ENCODE results near the gene FBXL4. TPM values are rescaled to one million over a fixed set of nuclear protein-coding genes. Genes with fewer than 3 reads are reported as not detected.

The FBXL4 gene
- total RNA-seq, 2 experiments from 2014 or later = 14.5 to 20.9 TPM

DNA sequence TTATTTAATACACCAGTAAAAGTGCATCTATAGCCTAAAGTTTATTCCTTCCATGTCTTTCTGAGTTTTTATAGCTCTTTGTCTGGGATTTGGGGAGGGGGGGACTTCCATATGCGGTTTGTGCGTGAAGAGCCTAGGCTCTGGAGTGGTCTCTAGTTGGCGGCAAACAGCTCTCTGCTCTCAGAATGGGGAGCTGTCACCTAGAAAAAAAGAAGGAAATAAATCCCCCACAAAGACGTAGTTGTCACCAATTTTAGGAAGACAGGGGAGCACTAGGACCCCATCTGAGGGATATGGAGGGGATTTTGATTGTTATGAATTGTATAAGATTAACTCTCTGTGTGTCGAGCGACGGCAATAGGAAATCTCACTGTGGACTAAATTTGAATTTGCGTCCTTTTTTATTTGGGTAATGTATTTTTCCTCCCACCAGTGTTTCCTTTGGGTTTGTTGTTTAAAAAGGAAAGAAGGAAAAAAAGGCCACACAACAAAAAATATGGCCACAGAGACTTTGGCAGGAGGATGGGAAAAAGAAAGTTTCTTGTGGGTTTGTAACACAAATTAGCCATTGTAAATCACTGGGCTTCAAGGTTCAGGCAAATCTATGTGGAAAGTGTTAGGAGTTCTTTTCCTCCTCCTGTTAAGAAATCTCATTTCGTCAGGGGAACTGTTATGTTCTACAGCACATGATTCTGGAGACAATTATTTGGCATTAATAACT is 106.0 kb downstream of the FBXL4 start:
- TF ChIP-seq, protein P1, sequence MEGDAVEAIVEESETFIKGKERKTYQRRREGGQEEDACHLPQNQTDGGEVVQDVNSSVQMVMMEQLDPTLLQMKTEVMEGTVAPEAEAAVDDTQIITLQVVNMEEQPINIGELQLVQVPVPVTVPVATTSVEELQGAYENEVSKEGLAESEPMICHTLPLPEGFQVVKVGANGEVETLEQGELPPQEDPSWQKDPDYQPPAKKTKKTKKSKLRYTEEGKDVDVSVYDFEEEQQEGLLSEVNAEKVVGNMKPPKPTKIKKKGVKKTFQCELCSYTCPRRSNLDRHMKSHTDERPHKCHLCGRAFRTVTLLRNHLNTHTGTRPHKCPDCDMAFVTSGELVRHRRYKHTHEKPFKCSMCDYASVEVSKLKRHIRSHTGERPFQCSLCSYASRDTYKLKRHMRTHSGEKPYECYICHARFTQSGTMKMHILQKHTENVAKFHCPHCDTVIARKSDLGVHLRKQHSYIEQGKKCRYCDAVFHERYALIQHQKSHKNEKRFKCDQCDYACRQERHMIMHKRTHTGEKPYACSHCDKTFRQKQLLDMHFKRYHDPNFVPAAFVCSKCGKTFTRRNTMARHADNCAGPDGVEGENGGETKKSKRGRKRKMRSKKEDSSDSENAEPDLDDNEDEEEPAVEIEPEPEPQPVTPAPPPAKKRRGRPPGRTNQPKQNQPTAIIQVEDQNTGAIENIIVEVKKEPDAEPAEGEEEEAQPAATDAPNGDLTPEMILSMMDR (conservative IDR thresholded peaks at IDR 0.05; ENCODE audit: low read length) = no peak
- no peak for TF ChIP-seq EZH2phosphoT487 (IDR thresholded peaks at IDR 0.05; ENCODE audit: borderline replicate concordance, low read depth, low read length)
- POLR2A ChIA-PET = interaction anchor here (0.7 kb wide), 1 partner anchor 116 kb away, joined by 3 read pairs; no protein-coding TSS in a partner anchor
- H2AFZ ChIP-seq (ENCODE audit: low read length) = no peak overlapping the region
- DNase-seq (ENCODE audit: low spot score) = no peak
- H3K4me2 ChIP-seq (ENCODE audit: low read length) = no peak overlapping the region
- no peaks in the 10 kb centered on the region for H3K9me2 ChIP-seq (ENCODE audit: insufficient read depth, low read length)
- H3K9me3 ChIP-seq (ENCODE audit: low read length) = no peaks in the 10 kb centered on the region
- H3K36me3 ChIP-seq (ENCODE audit: insufficient read depth, low read length) = no peaks in the 10 kb centered on the region
- H3K4me1 ChIP-seq (ENCODE audit: insufficient read depth, low read length, poor library complexity, severe bottlenecking) = peaks cover 6% of the 10 kb centered on the region
- no TSS peak for BruUV-seq (replicated peaks)
- CTCF ChIA-PET (ENCODE audit: unreplicated experiment) = no interaction called here
- H3K79me2 ChIP-seq (ENCODE audit: insufficient read depth, low read depth, low read length) = no peaks in the 10 kb centered on the region
- H4K20me1 ChIP-seq (ENCODE audit: insufficient read depth, low read length) = peaks cover 4% of the 10 kb centered on the region; the same call in 1 of the 2 replicates
- no peak overlapping the region for H3K4me3 ChIP-seq (ENCODE audit: low read depth, low read length, poor library complexity, severe bottlenecking)
- intact Hi-C loops (cut with micrococcal nuclease; ENCODE audit: unreplicated experiment) = no loop called here
- H3K27ac ChIP-seq (ENCODE audit: low read depth, low read length, poor library complexity, severe bottlenecking) = no peak overlapping the region

DNA sequence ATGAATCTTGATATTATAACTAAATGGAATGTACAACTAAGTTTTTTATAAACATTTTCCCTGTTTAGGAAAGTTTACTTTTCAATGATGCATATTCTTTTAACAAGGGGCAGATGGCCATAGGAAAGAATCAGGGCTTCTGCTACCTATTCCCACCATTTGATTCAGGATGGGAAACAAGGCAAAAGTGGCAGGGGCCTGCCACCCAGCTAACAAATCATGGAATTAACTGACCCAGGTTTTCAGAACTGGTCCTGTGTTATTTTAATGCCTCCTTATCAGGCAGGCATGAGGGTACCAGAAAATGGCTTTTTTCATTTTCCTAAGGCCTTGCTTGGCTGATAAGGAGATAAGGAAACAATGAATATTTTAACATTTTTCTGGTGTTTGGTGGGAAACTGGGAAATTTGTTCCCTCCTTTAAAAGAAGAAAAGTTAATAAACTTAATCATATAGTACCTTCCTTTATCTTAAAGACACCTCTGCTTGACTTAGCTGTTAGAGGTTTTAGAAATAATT is 106.7 kb downstream of the FBXL4 start:
- CTCF ChIA-PET (ENCODE audit: unreplicated experiment) = no interaction called here
- TF ChIP-seq, protein P1 (conservative IDR thresholded peaks at IDR 0.05; ENCODE audit: low read length) = no peak
- no peak for TF ChIP-seq EZH2phosphoT487 (IDR thresholded peaks at IDR 0.05; ENCODE audit: borderline replicate concordance, low read depth, low read length)

GRCh38 chr6:98840385-98840784 is 107.4 kb downstream of the FBXL4 start:
- Histone ChIP-seq H3K4me1 (ENCODE audit: insufficient read depth, low read length, poor library complexity, severe bottlenecking) (peaks cover 5% of the 10 kb centered on the region), H3K79me2 (ENCODE audit: insufficient read depth, low read depth, low read length) (no peaks in the 10 kb centered on the region), H2AFZ (ENCODE audit: low read length) (no peak overlapping the region), H3K36me3 (ENCODE audit: insufficient read depth, low read length) (no peaks in the 10 kb centered on the region), H3K9me2 (ENCODE audit: insufficient read depth, low read length) (no peaks in the 10 kb centered on the region), H3K9me3 (ENCODE audit: low read length) (no peaks in the 10 kb centered on the region), H3K4me3 (ENCODE audit: low read depth, low read length, poor library complexity, severe bottlenecking) (no peak overlapping the region), H4K20me1 (ENCODE audit: insufficient read depth, low read length) (peaks cover 4% of the 10 kb centered on the region; the same call in 1 of the 2 replicates), H3K4me2 (ENCODE audit: low read length) (no peak overlapping the region), H3K27ac (ENCODE audit: low read depth, low read length, poor library complexity, severe bottlenecking) (no peak overlapping the region)
- POLR2A ChIA-PET = no interaction called here
- no peak for DNase-seq (ENCODE audit: low spot score)
- BruUV-seq (replicated peaks) = no TSS peak
- no peak for TF ChIP-seq EZH2phosphoT487 (IDR thresholded peaks at IDR 0.05; ENCODE audit: borderline replicate concordance, low read depth, low read length)
- TF ChIP-seq, protein P1 (conservative IDR thresholded peaks at IDR 0.05; ENCODE audit: low read length) = no peak
- CTCF ChIA-PET (ENCODE audit: unreplicated experiment) = no interaction called here
- intact Hi-C loops (cut with micrococcal nuclease; ENCODE audit: unreplicated experiment) = no loop called here

More for the DNA sequence above, 106.7 kb downstream of the FBXL4 start:
- Histone ChIP-seq H3K9me3 (ENCODE audit: low read length) (no peaks in the 10 kb centered on the region), H3K27ac (ENCODE audit: low read depth, low read length, poor library complexity, severe bottlenecking) (no peak overlapping the region), H3K4me3 (ENCODE audit: low read depth, low read length, poor library complexity, severe bottlenecking) (no peak overlapping the region), H3K9me2 (ENCODE audit: insufficient read depth, low read length) (no peaks in the 10 kb centered on the region), H3K79me2 (ENCODE audit: insufficient read depth, low read depth, low read length) (no peaks in the 10 kb centered on the region), H4K20me1 (ENCODE audit: insufficient read depth, low read length) (peaks cover 4% of the 10 kb centered on the region; the same call in 1 of the 2 replicates), H3K36me3 (ENCODE audit: insufficient read depth, low read length) (no peaks in the 10 kb centered on the region), H3K4me1 (ENCODE audit: insufficient read depth, low read length, poor library complexity, severe bottlenecking) (peaks cover 6% of the 10 kb centered on the region), H3K4me2 (ENCODE audit: low read length) (no peak overlapping the region), H2AFZ (ENCODE audit: low read length) (no peak overlapping the region)
- intact Hi-C loops (cut with micrococcal nuclease; ENCODE audit: unreplicated experiment) = no loop called here
- BruUV-seq (replicated peaks) = no TSS peak
- POLR2A ChIA-PET = interaction anchor here (0.7 kb wide), 1 partner anchor 116 kb away, joined by 3 read pairs; no protein-coding TSS in a partner anchor
- no peak for DNase-seq (ENCODE audit: low spot score)
